Stimulated activated naive CD8-positive, alpha-beta T cell treated with anti-CD3 and anti-CD28 coated beads, Interleukin-15, amount 100 ng/mL, for 72 hours (primary cell): Measurements from ENCODE around the gene GLIPR2.
"Not testable (repeated sequence)": the region's sequence is repeated elsewhere in the genome, so short reads cannot be mapped to it uniquely, and the experiment has no call there.

Experiments
- ATAC-seq: fragments of 150-1000 bp; cut with Tn5 transposase; 2 replicates; pipeline ENCODE4 v1.10.0; 2021; ENCODE audit warnings: mild to moderate bottlenecking, moderate library complexity
- DNase-seq, 2 donors: peaks; one replicate each; pipeline ENCODE4 v3.0.0; 2021 to 2022
- H3K27ac Mint-ChIP-seq, 2 donors: one replicate each; pipeline ENCODE4 v1.8.0; 2022; ENCODE audit warnings: mild to moderate bottlenecking in 2 of 2, mixed read lengths in 2 of 2, moderate library complexity in 2 of 2
- H3K27me3 Mint-ChIP-seq: one replicate; pipeline ENCODE4 v1.8.0; 2022; ENCODE audit warnings: mixed read lengths
- H3K4me1 Mint-ChIP-seq: one replicate; pipeline ENCODE4 v1.8.0; 2022; ENCODE audit warnings: mild to moderate bottlenecking, mixed read lengths
- H3K4me3 Mint-ChIP-seq, 2 donors: one replicate each; pipeline ENCODE4 v1.8.0; 2022; ENCODE audit warnings: mild to moderate bottlenecking in 2 of 2, mixed read lengths in 2 of 2, moderate library complexity in 1 of 2
- H3K9me3 Mint-ChIP-seq, 2 donors: one replicate each; pipeline ENCODE4 v1.8.0; 2022; ENCODE audit warnings: mixed read lengths in 2 of 2

The GLIPR2 gene

DNA sequence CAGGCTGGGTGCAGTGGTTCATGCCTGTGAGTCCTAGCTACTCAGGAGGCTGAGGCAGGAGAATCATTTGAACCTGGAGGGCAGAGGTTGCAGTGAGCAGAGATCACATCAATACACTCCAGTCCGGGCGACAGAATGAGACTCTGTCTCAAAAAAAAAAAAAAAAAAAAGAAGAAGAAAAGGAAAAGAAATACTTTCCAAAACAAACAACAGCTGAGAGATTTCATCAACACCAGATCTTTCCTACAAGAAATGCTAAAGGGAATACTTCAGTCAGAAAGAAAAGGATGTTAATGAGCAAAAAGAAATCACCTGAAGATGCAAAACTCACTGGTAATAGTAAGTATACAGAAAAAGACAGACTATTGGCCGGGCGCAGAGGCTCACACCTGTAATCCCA, 41.0 kb downstream of the GLIPR2 start:
- Mint-ChIP-seq H3K4me3 (no peak overlapping the region), H3K27me3 (no peaks in the 10 kb centered on the region), H3K27ac (no peak overlapping the region), H3K4me1 (no peaks in the 10 kb centered on the region), H3K9me3 (no peaks in the 10 kb centered on the region)
- ATAC-seq: no peak
- DNase-seq: no peak

DNA sequence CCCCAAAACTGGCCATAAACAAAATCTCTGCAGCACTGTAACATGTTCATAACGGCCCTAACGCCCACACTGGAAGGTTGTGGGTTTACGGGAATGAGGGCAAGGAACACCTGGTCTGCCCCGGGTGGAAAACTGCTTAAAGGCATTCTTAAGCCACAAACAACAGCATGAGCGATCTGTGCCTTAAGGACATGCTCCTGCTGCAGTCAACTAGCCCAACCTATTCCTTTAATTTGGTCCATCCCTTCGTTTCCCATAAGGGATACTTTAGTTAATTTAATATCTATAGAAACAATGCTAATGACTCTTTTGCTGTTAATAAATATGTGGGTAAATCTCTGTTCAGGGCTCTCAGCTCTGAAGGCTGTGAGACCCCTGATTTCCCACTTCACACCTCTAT, 43.7 kb downstream of the GLIPR2 start:
- not testable (repeated sequence) for H3K27ac Mint-ChIP-seq, H3K4me1 Mint-ChIP-seq, H3K9me3 Mint-ChIP-seq, H3K27me3 Mint-ChIP-seq, H3K4me3 Mint-ChIP-seq, ATAC-seq, DNase-seq

DNA sequence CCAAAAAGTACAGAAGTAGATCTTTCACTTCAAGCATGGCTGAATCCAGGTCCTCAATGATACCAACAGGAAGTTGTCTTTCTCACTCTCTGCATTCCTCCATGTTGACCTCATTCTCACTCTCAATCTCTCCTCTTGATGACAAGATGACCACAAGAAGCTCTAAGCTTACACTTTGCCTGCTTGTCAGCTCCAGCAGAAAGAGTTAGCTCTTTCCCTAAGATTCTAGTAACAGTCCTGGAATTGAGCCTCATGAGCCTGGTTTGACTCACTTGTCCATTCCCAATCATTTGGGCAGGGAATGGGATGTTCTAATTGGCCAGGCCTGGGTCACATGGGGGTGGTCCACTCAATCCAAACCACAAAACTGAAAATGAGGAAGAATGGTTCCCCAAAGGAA, 50.9 kb downstream of the GLIPR2 start:
- Mint-ChIP-seq H3K4me3 (no peak overlapping the region), H3K9me3 (no peaks in the 10 kb centered on the region), H3K4me1 (peaks cover 17% of the 10 kb centered on the region), H3K27ac (no peak overlapping the region), H3K27me3 (peaks cover 14% of the 10 kb centered on the region)
- DNase-seq: no peak
- no peak for ATAC-seq

DNA sequence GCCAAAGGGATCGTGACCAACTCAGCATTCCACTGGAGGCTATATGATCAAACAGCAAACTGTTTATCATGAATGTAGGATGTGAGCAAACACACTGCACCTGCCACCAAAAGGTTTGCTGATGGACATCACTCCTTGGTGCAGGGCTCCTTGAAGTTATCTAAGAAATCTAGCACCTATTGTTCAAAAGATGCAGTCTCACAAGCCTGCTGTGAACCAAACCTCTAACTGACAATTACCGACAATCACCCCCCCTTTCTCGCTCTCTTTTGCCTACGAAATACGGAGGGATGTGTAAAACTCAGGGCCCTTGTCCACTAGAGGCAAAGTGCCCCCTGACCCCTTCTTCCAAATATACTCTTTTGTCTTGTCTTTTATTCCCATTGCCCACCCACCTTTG, 51.7 kb downstream of the GLIPR2 start:
- no peak overlapping the region for H3K4me3 Mint-ChIP-seq
- H3K27ac Mint-ChIP-seq: no peak overlapping the region
- no peaks in the 10 kb centered on the region for H3K9me3 Mint-ChIP-seq
- peaks cover 25% of the 10 kb centered on the region for H3K4me1 Mint-ChIP-seq
- DNase-seq: no peak
- no peak for ATAC-seq
- peaks cover 14% of the 10 kb centered on the region for H3K27me3 Mint-ChIP-seq

DNA sequence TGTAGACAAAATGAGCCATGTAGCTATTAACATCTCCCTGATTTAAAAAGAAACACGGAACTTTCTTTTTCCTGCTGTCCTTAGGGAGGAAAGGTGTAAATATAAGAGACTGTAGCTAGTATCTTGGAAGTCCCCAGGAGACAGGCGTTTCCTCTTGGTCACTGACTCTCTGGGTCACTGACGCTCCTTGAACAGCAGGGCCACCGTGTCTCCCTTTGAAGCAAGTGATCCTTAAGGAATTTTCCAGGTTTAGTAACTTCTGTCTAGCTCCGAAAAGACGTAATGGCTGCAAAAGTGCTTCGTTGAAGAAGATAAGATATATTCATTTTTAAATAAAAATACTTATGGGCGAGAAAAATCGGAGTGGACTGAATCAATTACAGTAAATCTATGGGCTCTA, 53.4 kb downstream of the GLIPR2 start:
- H3K4me3 Mint-ChIP-seq: peak overlapping the region; percentile 58 to 97
- peaks cover 43% of the 10 kb centered on the region for H3K4me1 Mint-ChIP-seq
- DNase-seq (no peak), ATAC-seq (no peak)
- peaks cover 14% of the 10 kb centered on the region for H3K27me3 Mint-ChIP-seq
- H3K27ac Mint-ChIP-seq: peak overlapping the region in 1 of 2 donors; percentile 88
- no peaks in the 10 kb centered on the region for H3K9me3 Mint-ChIP-seq

DNA sequence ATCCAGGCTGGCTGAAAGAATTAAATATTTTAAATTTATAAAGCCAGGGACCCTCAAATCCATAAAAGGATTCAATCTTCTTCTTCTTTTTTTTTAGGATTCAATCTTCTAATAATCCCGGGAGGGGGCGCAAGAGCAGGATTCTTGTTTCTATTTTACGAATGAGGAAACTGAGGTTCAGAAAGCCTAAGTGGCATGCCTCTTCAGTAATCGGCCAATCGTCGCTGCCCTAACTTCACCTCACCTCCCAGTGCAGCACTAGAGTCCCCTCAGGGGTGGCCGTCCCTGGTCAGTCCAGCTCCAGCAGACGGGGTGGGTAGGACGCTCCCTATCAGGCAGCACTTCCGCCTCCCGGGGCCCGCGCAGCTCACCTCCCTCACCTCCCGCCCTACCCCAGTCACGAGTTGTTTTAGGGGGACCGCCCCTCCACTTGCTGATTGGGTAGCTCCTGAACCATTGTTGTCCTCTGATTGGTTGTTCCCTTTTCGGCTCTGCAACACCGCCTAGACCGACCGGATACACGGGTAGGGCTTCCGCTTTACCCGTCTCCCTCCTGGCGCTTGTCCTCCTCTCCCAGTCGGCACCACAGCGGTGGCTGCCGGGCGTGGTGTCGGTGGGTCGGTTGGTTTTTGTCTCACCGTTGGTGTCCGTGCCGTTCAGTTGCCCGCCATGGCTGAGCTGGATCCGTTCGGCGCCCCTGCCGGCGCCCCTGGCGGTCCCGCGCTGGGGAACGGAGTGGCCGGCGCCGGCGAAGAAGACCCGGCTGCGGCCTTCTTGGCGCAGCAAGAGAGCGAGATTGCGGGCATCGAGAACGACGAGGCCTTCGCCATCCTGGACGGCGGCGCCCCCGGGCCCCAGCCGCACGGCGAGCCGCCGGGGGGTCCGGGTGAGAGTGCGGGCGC, 54.1 kb downstream of the GLIPR2 start, which contains the start of gene CLTA:
TSS of gene CLTA (plus strand) at position 534 of the 902 bp plus-strand sequence. CDS start at position 670, 136 bp downstream.
- ATAC-seq (peak; percentile 99), DNase-seq (peak; percentile 91 to 96)
- Mint-ChIP-seq H3K27ac (peak within 1 kb of the TSS; percentile 94 to 97), H3K4me3 (peak within 1 kb of the TSS; percentile 87 to 97), H3K27me3 (peaks cover 14% of the 10 kb centered on the region), H3K4me1 (peaks cover 50% of the 10 kb centered on the region), H3K9me3 (no peaks in the 10 kb centered on the region)

DNA sequence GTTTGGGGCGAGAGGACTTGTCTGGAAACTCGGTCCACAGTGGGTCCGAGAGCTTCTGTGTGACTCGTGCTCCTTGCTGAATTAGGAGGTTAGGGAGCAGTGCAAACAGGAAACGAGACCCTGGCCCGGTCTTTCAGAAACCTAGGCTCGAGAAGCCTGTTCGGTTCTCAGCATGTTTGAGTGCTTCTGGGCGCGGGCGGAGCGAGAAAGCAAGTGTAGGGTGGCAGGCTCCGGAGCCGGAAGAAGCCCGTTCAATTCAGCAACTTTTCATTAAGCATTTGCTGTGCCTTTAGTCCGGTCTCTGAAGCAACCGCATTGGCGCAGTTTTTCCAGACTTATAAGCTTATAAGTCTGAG, 54.7 kb downstream of the GLIPR2 start:
- ATAC-seq (peak; percentile 22), DNase-seq (peak; percentile 36)
- H3K4me3 Mint-ChIP-seq: peak overlapping the region; percentile 87 to 97
- peaks cover 14% of the 10 kb centered on the region for H3K27me3 Mint-ChIP-seq
- H3K27ac Mint-ChIP-seq: peak overlapping the region; percentile 94 to 97
- H3K4me1 Mint-ChIP-seq: peaks cover 50% of the 10 kb centered on the region
- H3K9me3 Mint-ChIP-seq: no peaks in the 10 kb centered on the region

DNA sequence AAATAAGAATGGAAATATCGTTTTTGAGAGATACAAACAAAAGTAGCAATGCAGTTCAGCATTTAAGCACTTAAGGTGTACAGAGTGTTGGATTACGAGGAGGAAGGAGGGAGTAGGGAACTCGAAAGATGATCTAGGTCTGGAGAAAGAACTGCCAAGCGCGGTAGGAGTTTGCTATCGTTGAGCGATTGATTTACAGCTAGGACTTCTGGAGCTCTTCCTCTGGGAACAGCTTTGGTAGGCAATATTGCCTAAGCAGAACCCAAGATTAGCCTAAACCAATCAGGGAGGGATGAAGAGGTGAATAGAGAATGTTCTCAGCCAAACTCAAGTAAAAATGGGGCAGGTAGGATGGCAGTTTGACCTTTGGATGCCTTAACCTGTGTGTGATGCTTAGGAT, 55.2 kb downstream of the GLIPR2 start:
- Mint-ChIP-seq H3K4me1 (peaks cover 50% of the 10 kb centered on the region), H3K9me3 (no peaks in the 10 kb centered on the region), H3K27me3 (peaks cover 14% of the 10 kb centered on the region), H3K4me3 (peak overlapping the region; percentile 87 to 97), H3K27ac (peak overlapping the region; percentile 94 to 97)
- DNase-seq: no peak
- ATAC-seq: no peak

DNA sequence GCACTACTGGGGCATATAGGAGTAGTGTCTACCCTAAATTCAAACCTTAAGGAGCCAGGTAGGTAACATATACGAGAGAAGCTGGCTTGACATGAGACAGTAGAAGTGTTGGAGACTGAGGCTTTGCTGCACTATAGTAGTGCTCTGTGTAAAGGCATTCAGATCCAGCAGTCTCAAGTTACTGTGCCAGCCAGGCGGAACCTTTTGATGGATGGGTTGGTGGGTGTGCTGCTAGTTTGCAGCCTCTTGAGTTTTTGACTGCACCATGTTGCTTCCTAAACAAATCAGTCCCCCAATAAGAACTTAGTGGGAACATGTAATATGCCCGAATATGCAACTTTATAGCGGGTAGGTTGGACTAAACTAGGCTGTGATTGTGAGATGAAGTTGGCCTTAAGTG, 55.7 kb downstream of the GLIPR2 start:
- Mint-ChIP-seq H3K9me3 (no peaks in the 10 kb centered on the region), H3K27me3 (peaks cover 14% of the 10 kb centered on the region), H3K4me1 (peaks cover 50% of the 10 kb centered on the region), H3K4me3 (peak overlapping the region; percentile 87 to 97), H3K27ac (no peak overlapping the region)
- ATAC-seq (no peak), DNase-seq (no peak)

DNA sequence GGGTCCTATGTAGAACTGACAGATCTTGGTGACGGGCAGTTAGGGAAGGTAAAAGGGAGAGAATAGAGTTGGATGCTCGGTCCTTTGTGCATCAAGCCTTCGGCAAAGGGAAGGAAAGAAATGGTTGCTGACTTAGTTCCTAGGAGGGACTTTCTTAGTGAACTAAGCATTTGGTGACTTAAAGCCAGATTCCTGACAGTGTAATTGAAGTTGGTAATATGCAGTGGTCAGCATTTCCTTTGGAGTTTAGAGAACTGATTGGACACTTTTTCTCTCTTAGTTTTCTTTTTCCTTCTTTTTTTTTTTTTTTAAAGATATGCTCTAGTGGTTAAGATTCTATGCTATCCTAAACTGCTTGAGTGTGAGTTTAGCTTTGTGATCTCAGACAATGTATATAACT, 56.5 kb downstream of the GLIPR2 start:
- Mint-ChIP-seq H3K27ac (no peak overlapping the region), H3K9me3 (no peaks in the 10 kb centered on the region), H3K4me3 (peak overlapping the region; percentile 87 to 97), H3K4me1 (peaks cover 50% of the 10 kb centered on the region), H3K27me3 (peaks cover 14% of the 10 kb centered on the region)
- no peak for DNase-seq
- no peak for ATAC-seq

DNA sequence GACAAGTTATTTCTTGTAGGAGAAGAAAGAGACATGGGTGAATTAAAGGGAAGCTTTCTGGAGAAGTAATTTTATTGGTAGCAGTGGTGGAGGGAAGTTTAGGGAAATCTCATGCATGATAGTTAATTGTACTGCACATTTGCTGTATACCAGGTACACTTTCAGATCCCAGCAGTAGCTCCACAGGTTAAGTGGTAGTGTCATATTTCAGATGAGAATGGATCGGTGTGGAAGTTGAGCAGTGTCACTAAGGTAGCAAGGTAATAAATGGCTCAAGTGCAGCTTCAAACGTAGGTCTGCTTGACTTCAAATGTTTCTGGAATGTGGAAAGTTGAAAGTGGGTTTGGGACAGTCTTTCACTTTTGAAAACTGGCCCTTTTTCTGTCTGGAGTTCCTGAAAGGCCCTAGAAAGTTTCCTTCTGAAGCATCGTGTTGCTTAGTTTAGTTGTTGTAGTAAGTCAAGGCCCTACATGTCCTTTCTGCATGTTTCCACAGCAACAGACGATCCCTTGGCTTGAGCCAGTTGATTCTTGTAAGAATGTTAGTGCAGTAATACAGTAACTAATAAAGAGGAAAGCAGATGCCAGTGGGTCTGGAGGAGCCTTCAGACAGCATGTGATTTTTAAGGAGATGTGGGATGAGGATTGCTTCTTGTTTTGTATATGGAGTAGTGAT, 57.9 kb downstream of the GLIPR2 start:
- Mint-ChIP-seq H3K27ac (peak overlapping the region in 1 of 2 donors; percentile 83), H3K9me3 (no peaks in the 10 kb centered on the region), H3K27me3 (no peaks in the 10 kb centered on the region), H3K4me1 (peaks cover 50% of the 10 kb centered on the region), H3K4me3 (peak overlapping the region; percentile 22 to 34)
- no peak for DNase-seq
- no peak for ATAC-seq

DNA sequence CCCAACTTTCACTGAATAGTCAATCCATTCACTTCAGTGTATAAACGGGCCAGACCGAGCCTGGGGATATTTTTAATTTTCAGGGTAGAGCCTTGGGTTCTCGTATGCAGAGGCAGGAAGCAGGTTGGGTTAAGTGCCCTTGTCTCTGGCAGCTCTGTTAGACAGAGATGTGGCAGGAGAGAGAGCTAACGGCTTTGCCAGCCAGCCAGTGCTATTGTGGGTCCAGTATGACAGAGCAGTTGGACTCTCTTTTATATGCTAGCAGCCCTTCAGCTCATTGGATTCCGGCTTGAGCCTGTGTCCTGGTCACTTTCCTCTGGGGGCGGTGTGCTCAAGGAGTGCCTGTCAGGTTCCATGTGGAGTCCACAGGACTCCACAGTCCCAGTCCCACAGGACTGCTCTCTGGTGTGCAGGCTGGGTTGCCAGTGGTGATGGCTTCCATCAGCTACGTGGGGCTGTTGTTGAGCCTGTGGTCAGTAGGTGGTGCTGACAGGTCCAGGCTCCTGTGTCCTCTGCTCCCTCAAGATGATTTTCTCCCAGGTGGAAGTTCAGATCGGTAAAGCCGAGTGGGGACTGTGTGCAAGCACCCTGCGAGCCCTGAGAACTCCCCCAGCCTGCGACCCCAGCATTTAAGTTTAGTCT, 68.5 kb downstream of the GLIPR2 start:
- no peak overlapping the region for H3K4me3 Mint-ChIP-seq
- H3K4me1 Mint-ChIP-seq: peaks cover 46% of the 10 kb centered on the region
- ATAC-seq (no peak), DNase-seq (no peak)
- H3K27ac Mint-ChIP-seq: no peak overlapping the region
- H3K9me3 Mint-ChIP-seq: no peaks in the 10 kb centered on the region
- no peaks in the 10 kb centered on the region for H3K27me3 Mint-ChIP-seq

DNA sequence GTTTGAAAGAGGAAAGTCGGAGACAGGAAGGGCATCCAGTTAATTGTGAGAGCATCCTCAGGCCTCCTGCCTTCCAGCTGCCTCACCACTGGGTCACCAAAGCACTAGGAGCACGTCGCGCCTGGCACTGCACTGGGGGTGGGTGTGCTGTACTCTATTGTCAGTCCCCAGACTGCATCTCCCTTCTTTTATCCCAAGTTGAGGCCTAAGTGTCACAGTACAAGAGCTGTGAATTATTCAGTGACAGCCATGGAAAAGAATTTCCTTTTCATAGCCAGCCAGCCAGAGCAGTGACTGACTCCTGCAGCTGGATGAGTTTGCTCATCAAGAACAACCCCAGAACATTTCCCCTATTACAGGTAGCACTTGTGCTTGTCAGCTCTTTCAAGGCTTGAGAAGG, 70.5 kb downstream of the GLIPR2 start:
- Mint-ChIP-seq H3K27ac (peak overlapping the region; percentile 81 to 93), H3K4me1 (peaks cover 46% of the 10 kb centered on the region), H3K9me3 (no peaks in the 10 kb centered on the region), H3K27me3 (no peaks in the 10 kb centered on the region), H3K4me3 (no peak overlapping the region)
- ATAC-seq (no peak), DNase-seq (no peak)

DNA sequence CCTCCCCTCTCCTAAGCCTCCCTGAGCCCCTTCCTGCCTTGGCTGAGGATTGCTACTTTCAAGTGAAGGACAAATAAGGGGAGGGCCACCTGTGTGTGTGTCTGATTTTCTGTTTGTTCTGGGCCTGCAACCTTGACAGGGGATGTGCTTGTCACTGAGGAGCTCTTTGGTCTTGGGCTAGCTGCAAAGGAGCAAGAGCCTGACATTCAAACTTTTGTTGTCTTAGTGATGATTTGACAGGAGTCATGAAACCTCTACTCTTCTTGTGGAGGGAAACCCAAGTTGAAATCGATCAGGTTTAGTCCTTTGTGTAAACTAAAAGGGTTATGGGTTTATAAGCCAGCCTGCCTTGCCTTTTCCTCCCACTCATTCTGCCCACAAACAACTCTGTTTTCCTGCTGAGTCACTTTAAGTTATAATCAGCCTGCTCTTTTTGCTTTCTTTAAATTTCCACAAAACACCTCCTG, 71.0 kb downstream of the GLIPR2 start:
- Mint-ChIP-seq H3K4me3 (peak overlapping the region; percentile 13 to 16), H3K9me3 (no peaks in the 10 kb centered on the region), H3K4me1 (peaks cover 46% of the 10 kb centered on the region), H3K27me3 (no peaks in the 10 kb centered on the region), H3K27ac (peak overlapping the region; percentile 93 to 96)
- DNase-seq (no peak), ATAC-seq (peak; percentile 66)

DNA sequence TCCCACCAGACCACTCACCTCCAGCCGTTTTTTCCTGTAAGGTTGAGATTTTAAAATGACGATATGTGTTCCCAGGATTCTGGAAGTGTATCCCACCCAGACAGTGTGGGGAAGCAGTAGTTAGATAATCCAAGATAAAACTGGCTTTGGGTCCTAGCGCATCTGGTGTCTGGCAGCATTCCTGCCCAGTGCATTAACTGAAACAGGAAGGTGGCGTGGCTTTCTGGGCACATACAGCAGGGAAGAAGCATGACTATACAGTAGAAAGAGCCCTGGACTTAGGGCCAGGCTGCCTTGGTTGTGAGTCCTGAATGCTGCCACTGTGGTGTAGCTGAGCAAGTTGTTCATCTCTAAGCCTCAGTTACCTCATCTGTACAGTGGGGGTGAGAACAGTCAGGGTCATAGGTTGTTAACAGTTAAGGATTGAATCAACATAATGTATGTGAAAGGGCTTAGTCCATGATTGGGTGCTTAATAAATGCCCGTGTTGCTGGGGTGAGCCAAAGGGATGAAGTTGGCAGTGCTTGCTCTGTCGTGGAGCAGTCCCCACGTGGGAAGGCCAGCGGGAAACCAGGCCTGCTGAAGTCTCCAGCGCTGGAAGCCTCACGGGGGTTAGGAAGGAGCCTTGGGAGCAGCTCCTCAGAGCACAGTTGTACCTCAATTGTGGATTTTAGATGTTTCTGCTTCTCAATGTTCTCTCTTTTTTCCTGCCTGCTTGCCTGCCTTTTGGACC, 72.2 kb downstream of the GLIPR2 start:
- DNase-seq (no peak), ATAC-seq (peak; percentile 31)
- H3K27me3 Mint-ChIP-seq: no peaks in the 10 kb centered on the region
- no peaks in the 10 kb centered on the region for H3K9me3 Mint-ChIP-seq
- H3K4me3 Mint-ChIP-seq: no peak overlapping the region
- H3K4me1 Mint-ChIP-seq: peaks cover 56% of the 10 kb centered on the region
- H3K27ac Mint-ChIP-seq: peak overlapping the region; percentile 93 to 96
